Measurements from ENCODE around the gene LAMC1.

Gene LAMC1

DNA sequence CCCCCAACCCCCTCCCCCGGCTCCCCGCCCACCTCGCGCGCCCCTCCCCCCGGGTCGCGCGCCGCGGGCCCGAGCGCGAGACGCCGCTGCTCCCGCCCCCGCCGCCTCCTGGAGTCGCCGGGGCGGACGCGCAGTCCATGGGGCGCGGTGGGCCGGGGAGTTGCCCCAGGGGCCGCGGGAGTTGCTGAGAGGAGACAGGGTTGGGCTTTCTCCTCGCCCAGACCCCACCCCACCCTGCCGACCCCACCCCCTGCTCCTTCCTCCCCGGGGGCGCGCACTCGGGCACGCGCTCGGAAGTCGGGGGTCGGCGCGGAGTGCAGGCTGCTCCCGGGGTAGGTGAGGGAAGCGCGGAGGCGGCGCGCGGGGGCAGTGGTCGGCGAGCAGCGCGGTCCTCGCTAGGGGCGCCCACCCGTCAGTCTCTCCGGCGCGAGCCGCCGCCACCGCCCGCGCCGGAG, at the start of gene LAMC1:
Gene LAMC1 (plus strand): TSS at position 275 of the 455 bp plus-strand sequence. CDS start 297 bp downstream, outside the sequence.
- no peak for DNase-seq (ENCODE audit: low read depth in 4 of 4, low spot score in 1 of 4)

DNA sequence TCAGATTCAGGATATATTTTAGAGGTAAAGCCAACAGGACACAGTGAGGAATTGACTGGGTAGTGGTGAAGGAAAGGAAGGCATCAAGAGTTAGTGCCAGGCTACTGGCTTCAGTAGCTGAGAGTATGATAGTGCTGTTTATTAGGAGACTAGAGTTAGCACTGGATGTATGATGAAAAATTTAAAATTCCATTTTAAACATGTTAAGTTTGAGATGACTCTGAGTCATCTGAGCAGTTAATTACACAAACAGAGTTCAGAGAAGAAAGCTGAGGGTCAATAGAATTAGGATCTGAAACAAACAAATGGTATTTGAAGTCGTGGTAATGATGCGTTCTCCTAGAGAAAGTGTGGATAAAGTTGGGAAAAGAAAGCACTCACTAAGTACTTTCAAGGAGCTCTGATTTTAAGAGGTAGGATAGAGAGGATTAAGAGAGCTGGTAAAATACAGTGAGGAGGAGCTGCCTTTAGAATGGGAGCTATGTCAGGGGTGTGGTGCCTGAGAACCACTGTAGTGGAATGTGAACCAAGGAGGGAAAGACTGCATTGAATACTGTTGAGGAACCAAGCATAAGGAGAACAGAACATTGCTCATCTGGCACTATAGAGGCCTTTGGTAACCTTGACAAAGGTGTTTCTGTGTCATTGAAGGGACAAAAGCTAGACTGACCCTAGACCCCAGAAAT, 48.6 kb upstream of the LAMC1 start:
- no peak for DNase-seq (ENCODE audit: low read depth in 4 of 4, low spot score in 1 of 4)

DNA sequence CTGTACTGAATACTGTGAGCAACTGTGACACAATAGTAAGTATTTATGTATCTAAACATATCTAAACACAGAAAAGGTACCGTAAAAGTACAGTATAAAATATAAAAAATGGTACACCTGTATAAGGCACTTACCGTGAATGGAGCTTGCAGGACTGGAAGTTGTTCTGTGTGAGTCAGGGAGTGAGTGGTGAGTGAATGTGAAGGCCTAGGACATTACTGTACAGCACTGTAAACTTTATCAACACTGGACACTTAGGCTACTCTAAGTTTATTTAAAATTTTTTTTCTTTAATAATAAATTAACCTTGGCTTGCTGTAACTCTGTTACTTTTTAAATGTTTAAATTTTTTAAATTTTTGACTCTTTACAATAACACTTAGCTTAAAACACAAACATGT, 45.7 kb upstream of the LAMC1 start:
- DNase-seq (ENCODE audit: low read depth in 4 of 4, low spot score in 1 of 4), result no peak

DNA sequence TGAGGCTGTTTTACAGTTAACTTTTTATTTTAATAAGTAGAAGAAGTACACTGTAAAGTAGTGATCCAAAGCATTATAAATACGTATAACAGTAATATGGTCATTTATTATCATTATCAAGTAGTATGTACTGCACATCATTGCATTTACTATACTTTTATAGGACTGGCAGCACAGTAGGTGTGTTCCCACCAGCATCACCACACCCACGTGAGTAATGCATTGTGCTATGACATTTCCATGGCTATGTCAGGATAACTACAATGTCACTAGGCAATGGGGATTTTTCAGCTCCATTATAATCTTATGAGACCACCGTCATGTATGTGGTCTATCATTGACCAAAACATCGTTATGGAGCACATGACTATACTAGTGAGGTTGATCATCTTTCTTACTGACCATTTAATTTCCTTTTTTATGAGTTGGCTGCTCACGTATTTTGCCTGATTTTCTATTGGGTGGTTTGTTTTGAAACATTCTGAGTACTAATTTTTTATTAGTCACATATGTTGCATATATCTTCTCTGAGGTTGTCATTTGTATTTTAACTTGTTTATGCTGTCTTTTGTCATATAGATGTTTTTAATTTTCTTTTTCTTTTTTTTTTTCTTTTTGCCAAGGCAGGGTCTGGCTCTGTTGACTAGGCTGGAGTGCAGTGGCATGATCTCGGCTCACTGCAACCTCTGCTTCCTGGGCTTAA, 44.9 kb upstream of the LAMC1 start:
- DNase-seq (ENCODE audit: low read depth in 4 of 4, low spot score in 1 of 4), result no peak

DNA sequence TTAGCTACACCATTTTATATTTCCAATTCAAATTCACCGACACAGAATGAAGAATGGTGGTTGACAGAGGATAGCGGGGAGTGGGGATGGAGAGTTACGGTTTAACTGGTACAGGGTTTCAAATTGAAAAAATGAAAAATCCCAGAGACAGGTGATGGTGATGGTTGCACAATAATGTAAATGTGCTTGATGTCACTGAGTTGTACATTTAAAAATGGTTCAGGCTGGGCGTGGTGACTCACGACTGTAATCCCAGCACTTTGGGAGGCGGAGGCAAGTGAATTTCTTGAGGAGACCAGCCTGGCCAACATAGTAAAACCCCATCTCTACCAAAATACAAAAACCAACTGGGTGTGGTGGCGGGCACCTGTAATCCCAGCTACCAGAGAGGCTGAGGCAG, 39.1 kb upstream of the LAMC1 start:
- DNase-seq (ENCODE audit: low read depth in 4 of 4, low spot score in 1 of 4), result no peak

DNA sequence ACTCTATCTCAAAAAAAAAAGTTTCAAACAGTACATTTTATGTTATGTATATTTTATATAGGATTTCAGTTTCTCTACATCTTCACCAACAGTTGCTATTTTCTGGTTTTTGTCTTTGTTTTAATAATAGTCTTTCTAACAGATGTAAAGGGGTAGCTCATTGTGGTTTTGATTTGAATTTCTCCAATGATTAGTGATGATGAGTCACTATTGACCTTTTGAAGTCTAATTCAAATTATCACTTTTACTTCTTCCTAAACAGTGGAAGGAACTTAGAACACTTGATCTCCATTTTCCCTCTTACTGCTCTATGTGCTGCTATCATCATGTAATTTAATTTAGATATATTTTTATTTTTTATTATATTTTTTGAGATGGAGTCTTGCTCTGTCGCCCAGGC, 38.6 kb upstream of the LAMC1 start:
- DNase-seq (ENCODE audit: low read depth in 4 of 4, low spot score in 1 of 4), result no peak

DNA sequence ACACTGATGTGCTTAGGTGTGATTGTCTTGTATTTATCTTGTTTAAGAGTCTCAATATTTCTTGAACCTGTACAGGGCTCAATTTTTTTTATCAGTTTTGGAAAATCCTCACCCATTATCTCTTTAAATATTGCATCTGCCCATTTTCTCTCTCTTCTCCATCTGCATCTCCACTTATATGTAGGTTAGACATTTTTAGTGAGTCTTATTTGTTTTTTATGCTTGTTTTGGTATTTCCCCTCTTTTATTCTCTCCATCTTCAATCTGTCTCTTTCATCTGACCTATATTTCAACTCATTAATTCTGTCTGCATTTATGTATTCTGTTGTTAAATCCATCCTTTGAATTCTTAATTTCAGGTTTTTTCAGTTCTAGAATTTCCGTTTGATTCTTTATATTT, 37.3 kb upstream of the LAMC1 start:
- no peak for DNase-seq (ENCODE audit: low read depth in 4 of 4, low spot score in 1 of 4)

DNA sequence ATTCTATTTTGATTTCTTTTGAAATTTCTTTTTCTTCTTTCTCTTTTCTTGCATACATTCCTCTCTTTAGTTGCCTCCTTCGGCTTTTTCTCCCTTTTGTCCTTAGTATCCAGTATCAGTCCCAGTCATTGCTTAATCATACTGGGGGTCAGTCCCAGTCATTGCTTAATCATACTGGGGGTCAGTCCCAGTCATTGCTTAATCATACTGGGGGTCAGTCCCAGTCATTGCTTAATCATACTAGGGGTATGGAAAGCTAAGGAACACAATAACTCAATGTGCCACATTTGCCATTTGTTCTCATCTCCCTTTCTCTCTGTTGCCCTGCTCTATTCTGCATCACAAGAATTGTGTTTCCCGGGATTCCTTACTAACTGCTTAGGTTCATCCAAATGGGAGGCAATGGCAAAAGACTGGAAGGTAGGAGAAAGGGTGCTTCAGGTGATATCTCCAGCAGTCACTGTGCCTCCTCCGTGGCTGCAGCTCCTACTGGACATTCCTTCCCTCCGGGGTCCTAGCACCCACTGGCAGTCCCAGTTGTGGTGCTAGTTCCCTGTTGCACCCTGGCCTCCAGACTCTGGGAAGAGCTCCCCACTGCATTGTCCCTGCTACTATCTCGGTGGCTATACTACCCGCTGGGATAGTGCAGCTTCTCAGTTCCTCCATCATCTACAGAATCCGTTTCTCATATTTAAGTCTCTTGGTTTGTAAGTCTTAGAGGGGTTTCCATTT, 32.6 kb upstream of the LAMC1 start:
- DNase-seq (ENCODE audit: low read depth in 4 of 4, low spot score in 1 of 4), result no peak

DNA sequence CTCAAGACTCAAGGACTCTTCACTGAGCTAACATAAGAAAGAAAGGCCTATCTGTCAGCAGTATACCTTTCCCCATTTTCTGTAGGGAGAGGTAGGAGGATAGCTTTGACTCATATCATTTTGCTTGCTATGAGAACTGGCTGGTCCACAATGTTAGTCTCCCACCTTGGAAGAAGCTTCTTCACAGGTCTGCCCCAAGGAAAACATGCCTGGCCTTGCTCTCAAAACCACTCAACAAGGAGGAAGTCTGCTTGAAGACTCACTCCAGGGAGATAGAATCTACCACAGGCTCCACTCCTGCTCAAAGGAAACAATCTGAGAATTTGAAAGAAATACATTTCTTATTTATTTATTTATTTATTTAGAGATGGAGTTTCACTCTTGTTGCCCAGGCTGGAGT, 29.5 kb upstream of the LAMC1 start:
- no peak for DNase-seq (ENCODE audit: low read depth in 4 of 4, low spot score in 1 of 4)

DNA sequence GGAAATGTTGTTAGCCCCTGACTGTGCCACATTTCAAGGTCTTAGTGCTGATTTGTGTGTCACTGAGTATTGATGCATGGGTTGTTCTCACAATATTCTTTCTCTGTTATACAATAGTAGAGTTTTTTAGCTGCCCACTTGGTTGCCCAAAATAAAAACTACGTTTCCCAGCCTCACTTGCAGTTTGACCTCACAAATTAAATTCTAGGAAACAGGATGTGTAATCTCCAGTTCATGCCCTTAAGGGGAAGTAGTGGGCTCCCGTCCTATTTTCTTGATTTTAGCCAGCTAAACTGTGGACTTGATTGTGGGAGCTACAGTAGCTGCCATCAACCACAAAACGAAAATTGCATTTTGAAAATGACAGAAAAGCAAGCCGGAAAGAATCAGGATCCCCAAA, 27.3 kb upstream of the LAMC1 start:
- no peak for DNase-seq (ENCODE audit: low read depth in 4 of 4, low spot score in 1 of 4)

DNA sequence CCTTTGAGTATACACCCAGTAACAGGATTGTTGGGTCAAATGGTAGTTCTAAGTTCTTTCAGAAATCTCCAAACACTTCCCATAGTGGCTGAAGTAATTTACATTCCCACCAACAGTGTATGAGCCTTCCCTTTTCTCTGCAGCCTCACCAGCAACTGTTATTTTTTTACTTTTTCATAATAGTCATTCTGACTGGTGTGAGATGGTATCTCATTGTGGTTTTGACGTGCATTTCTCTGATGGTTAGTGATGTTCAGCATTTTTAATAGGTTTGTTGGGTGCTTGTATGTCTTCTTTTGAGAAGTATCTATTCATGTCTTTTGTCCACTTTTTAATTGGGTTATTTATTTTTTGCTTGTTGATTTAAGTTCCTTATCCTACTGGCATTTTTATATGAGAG, 26.4 kb upstream of the LAMC1 start:
- no peak for DNase-seq (ENCODE audit: low read depth in 4 of 4, low spot score in 1 of 4)

DNA sequence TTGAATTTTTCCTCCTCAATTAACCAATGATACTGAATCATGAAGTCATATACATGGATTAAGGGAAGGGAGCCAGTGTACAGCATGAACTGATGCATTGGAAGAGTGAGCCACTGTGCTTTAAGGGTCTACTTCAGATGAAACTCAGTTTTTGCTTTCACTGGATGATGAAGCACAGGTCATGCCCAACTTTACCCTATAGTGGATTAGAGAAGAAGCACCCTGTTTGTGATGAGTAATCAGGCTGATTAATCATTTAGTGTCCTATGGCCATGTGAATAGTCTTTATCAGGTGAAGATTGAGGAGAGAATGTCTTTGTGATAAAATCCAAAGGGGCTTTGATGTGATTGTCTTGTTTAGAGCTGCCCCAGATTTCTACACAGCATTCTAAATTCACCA, 24.7 kb upstream of the LAMC1 start:
- DNase-seq (ENCODE audit: low read depth in 4 of 4, low spot score in 1 of 4), result no peak

DNA sequence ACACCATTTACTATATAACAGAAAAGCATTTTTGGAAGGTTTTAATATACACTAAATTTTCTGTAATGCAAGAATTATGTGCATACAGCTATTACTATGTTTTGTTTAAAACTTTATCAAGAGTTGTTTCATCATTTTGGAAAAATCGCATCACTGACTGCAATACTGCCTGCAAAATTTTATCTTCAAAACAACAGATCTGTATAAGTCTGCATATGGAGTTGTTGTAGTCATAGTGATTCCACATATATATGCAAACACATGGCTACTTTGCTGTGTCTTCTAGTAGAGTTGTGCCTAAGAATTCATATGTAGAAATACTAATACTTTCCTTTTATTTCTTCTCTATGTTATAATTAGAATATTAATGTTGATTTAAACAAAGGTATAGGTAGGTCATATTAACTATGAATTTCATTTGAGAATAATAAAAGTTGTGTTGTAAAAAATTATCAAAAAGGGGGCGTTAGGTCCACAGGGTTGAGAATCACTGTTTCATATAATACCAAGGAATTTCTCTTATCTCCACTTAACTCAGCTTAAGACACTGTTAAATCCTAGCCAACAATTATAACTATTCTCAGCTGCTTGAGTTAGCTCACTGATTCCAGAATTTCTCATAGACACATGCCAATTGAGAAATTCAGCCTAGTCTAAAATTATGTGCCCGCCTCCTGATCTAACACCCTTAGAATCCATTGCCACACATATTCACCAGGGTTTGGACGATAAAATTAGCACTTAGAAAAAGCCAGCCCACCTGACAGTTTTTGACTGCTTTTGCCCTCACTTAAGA, 22.9 kb upstream of the LAMC1 start:
- no peak for DNase-seq (ENCODE audit: low read depth in 4 of 4, low spot score in 1 of 4)

DNA sequence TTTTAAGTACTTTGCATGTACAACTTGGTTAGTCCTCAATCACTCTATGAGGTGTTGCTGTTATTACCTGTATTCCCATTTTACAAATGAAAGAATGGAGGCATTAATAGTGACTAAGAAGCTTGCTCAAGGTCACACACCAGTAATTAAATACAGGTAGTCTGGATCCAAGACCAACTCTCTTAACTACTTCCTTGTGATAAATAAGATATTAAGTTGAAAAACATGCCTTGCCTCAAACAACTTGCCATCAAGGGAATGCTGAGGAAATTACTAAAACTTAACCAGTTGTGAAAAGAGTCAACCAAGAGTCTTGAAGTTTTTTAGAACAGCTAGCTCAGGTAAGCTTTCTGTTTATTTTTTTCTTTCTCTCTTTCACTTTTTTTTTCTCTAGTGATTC, 21.0 kb upstream of the LAMC1 start:
- DNase-seq (ENCODE audit: low read depth in 4 of 4, low spot score in 1 of 4), result no peak

DNA sequence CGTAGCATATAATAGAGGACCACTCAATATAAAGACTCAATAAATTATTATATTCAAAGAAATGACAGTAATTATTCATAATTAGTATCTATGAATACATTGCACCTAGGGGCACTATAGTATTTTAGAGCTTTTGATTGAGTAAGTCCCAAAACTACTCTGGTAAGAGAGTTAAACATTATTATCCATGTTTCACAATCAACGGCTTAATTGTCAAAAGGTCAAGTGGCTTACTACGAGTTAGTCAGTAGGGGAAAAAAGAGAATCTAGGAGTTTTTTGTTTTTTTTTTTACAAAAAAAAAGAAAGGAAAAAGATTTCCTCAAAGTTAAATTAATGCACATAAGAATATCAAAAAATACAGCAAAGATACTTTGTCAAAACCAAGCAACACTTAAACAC, 20.4 kb upstream of the LAMC1 start:
- no peak for DNase-seq (ENCODE audit: low read depth in 4 of 4, low spot score in 1 of 4)

DNA sequence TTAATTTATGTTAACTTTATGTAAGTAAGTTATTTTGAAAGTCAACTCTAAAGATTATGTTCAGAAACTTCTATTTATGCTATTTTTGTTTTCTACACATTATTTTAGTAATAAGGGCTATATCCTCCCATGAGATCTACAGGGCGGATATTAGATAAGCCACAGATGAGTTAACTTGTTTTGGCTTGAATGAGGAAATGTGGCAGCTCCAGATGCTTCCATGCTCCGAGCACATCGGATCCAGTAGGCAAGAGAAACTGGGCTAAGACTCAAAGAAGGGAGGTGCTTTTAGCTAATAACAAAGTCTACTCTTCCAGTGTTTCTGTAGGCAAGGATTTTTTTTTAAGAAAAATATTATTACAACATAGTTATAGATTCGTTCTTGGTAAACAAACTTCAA, 20.0 kb upstream of the LAMC1 start:
- DNase-seq (ENCODE audit: low read depth in 4 of 4, low spot score in 1 of 4), result no peak

DNA sequence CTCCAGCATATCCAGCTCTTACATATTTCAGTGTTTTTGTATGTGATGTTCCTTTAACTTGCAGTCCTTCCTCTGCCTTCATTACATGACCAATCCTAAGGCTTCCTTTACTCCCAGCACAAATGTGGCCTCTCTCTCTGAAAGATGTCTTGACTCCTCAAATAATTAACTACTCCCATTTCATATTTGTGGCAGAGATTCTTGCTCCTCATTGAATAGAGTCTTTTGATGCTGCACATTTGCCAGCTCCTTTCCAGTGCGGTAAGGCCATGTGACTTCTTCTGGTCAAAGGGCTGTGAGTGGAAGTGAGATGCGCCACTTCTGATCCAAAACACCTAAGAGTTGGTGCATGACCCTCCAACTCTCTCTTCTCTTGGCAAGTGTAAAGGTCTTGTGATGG, 19.1 kb upstream of the LAMC1 start:
- no peak for DNase-seq (ENCODE audit: low read depth in 4 of 4, low spot score in 1 of 4)

DNA sequence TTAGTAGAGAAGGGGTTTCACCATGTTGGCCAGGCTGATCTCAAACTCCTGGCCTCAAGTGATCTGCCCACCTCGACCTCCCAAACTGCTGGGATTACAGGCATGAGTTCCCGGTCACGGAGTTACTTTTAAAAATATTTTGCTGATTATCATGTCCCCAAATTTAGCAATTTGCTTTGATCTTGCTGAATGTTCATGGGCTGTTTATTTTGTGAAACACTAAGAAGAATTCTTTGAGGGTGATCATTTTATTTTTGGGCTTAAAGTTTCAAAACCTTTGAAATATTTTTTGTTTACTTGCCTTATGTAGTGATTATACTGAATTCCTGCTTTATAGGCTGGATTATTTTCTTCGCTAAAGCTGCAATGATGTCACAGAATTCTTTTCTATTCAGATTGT, 11.4 kb upstream of the LAMC1 start:
- DNase-seq (ENCODE audit: low read depth in 4 of 4, low spot score in 1 of 4), result no peak

DNA sequence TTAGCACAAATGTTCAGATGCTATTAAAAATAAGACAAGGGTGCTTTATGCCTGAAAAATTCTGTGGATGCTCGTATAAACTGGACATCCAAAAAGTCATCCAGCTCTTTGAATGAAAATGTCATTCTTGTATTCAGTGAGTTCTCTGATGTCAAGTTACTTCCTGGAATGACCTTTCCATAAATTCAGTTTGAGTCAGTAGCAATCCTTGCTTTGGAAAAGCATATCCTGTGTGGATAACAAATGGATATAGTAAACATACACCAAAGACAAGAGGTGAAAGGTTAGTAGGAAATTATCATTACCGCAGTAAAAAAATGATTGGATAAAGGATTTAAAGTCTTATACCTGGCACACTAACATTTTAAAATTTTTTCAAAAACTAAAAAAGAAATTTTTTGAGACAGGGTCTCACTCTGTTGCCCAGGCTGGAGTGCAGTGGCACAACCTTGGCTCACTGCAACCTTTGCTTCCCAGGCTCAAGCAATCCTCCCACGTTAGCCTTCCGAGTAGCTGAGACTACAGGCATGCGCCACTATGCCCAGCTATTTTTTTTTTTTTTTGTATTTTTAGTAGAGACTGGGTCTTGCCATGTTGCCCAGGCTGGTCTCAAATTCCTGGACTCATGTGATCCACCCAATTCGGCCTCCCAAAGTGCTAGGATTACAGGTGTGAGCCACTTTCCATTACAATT, 10.8 kb upstream of the LAMC1 start:
- DNase-seq (ENCODE audit: low read depth in 4 of 4, low spot score in 1 of 4), result no peak

DNA sequence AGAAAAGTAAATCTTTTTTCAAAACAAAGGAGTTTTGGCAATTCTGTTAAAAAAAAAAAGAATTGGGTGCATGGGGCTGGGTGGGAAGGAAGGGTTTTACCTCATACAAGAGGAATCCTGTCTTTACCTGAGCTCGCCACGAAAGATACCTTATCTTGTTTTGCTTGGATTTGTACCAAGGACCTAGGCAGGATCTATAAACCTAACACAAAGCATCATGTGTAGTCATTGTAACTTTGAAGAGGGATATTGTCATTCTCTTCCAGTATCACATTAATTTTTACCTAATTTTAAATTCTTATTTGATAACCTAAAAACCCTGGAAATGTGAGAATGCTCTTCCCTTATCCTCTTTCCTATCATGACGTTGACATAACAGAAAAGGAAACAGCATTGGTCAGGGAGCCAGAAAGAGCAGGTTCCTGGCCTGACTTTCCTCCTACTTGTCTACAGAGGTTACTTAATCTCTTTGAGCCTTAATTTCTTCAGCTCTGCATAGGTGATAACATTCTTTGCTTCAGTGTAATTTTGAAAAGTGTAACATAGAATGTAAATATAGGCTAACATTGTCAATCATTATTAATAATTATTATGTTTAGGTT, 4.0 kb upstream of the LAMC1 start:
- no peak for DNase-seq (ENCODE audit: low read depth in 4 of 4, low spot score in 1 of 4)
